SK-N-SH treated with all-trans-retinoic acid at 6 μM for 48 hours (cell line): Measurements from ENCODE around the gene SIX2.

ENCODE experiments used
- CREB5 ChIP-seq: fragments of 250-450 bp; sonication (Bioruptor Pico); IDR thresholded peaks from 2 replicates; pipeline ENCODE4 v1.5.1; 2020; ENCODE audit warnings: low read depth, mild to moderate bottlenecking, moderate library complexity
- GLIS3 ChIP-seq: fragments of 250-450 bp; sonication (Bioruptor Pico); IDR thresholded peaks from 2 replicates; pipeline ENCODE4 v1.5.0; 2020; ENCODE audit warnings: mild to moderate bottlenecking, moderate library complexity
- OSR1 ChIP-seq: fragments of 250-450 bp; sonication (Bioruptor Pico); IDR thresholded peaks from 2 replicates; pipeline ENCODE4 v1.8.0; 2022; ENCODE audit warnings: moderate library complexity, mild to moderate bottlenecking, inconsistent platforms
- RARB ChIP-seq: fragments of 250-450 bp; sonication (Bioruptor Pico); IDR thresholded peaks from 2 replicates; pipeline ENCODE4 v1.8.0; 2021; ENCODE audit warnings: mild to moderate bottlenecking, moderate library complexity
- SNAI2 ChIP-seq: fragments of 250-450 bp; sonication (Bioruptor Pico); IDR thresholded peaks from 2 replicates; pipeline ENCODE4 v1.5.0; 2020; ENCODE audit warnings: mild to moderate bottlenecking, moderate library complexity
- TCF4 ChIP-seq: fragments of 250-450 bp; sonication (Bioruptor Pico); IDR thresholded peaks from 2 replicates; pipeline ENCODE4 v1.8.0; 2021; ENCODE audit warnings: mild to moderate bottlenecking, moderate library complexity, borderline replicate concordance
- ZFP3 ChIP-seq: fragments of 250-450 bp; sonication (Bioruptor Pico); IDR thresholded peaks from 2 replicates; pipeline ENCODE4 v1.5.0; 2020; ENCODE audit warnings: mild to moderate bottlenecking, moderate library complexity
- ZNF70 ChIP-seq: fragments of 450-650 bp; formaldehyde crosslinking; IDR thresholded peaks from 2 replicates; pipeline ENCODE4 v1.5.0; 2020; ENCODE audit warnings: mild to moderate bottlenecking, moderate library complexity

- TF ChIP-seq GLIS3 (CRISPR knock-in tag) (no peak), ZFP3 (no peak), TCF4 (no peak), OSR1 (CRISPR knock-in tag) (no peak), ZNF70 (CRISPR knock-in tag) (no peak), RARB (CRISPR knock-in tag) (no peak), CREB5 (no peak), SNAI2 (CRISPR knock-in tag) (no peak)
These were observed 1.3 kb downstream of the SIX2 start for GRCh38 chr2:45007961-45008295.
